NCI-H2196 treated with DMSO at 0.1 percent for 48 hours (cell line): ENCODE results near the gene IFNGR1.
"Not testable (repeated sequence)": the region's sequence is repeated elsewhere in the genome, so short reads cannot be mapped to it uniquely, and the experiment has no call there.

Source experiments
- DNase-seq: peaks from one replicate; lab custom pipeline; 2025; ENCODE audit not compliant: unreplicated experiment; lab: John Stamatoyannopoulos, UW

IFNGR1 gene

DNA sequence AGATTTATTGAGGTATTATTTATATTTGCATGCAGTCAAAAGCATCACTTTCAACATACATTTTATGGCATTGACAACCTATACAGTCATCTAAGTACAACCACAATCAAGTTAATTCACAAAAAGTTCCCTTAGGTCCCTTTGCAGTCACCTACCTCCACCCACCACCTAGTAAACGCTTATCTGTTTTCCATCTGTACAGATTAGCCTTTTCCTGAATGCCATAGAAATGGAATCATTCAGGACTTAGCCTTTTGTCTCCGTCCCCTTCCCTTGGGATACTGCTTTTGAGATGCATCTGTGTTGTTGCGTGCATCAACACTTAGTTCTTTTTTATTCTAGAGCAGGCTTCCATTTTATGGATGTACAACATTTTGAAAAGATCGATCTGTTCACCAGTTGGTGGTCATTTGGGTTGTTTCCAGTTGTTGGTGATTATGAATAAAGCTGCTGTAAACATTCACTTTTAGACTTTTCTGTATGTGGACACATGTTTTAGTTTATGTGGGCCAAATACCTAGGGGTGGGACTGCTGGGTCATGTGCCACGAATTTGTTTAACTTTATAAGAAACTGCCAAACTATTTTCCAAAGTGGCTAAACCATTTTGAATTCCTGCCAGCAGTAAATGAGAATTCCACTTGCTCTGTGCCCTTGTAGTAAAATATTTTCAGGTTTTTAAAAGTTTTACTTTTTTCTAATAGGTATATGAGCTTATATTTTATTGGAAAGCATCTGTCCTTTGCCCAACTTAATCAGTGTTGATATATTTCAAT lies 17.6 kb upstream of the IFNGR1 start:
- no peak for DNase-seq

DNA sequence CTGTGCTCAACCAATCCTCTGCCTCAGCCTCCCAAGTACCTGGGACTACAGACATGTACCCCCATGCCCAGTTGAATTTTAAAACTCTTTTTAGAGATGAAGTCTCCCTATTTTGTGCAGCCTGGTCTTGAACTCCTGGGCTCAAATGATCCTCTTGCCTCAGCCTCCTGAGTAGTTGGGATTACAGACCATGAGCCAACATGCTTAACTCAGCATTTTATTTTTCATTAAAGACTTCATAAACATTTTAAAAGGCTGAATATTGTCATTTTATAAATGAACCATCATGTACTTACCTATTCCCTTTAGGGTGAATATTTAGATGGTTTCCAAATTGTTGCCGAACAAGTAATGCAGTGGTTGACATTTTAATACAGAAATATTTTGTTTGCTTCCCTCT lies 16.5 kb upstream of the IFNGR1 start:
- DNase-seq = no peak

DNA sequence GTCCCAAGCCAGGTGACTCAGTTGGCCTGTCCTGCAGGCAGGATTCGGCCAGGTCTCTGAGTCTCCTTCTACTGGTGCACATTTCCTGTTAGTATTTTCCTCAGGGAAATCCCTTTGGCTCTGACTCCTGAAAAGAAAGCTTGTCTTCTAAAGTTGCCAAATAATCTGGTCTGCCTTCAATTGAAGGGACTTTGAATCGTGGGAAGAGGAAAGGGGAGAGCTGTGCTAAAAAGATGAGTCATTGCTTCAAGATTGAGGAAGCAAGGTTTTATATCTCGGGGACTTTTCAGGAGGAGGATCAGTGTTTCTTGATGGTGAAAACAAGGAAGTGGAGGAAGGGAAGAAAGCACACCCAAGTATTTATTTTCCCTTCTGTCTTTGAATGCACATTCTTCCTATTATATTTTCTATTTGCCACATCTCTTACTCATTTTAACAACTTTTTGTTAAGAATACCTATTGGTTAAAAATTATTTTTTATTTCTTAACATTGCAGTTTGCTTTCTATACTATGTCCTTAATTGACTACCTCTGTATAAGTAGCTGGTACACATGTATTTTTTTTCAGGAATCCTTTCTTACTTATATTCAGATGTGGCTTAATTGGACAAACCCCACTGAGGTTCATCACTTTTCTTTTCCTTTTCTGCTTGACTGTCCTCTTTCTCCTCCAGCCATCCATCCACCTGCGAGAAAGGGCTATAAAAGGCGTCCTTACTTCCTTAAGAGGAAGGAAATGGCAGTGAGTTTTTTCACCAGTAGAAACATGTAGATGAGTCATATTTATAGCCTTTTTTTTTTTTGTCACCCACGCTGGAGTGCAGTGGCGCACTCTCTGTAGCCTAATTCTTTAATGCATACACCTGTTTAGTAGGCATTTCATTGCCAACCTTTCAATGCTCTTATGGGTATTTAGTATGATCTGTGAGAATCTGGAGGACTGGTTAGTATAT lies 15.0 kb upstream of the IFNGR1 start:
- DNase-seq = no peak

DNA sequence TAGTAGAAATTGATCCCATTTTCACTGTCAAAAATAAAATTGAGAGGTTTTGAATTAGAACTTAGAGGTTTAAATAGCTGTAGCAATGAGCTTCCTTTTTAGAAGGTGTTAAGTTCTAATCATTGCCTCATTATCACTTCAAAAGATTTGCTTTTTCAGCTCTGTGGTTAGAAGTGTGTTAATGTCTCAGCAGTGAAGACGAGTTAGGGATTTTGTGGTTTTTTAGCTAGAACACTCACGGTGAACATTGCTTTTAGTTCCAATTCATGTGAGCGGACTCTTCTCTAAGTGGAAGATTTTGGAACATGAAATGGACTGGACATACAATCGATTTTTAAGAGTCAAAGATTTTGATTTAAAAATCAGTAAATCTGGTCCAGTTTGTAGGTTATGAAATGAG lies 12.7 kb upstream of the IFNGR1 start:
- DNase-seq = no peak

DNA sequence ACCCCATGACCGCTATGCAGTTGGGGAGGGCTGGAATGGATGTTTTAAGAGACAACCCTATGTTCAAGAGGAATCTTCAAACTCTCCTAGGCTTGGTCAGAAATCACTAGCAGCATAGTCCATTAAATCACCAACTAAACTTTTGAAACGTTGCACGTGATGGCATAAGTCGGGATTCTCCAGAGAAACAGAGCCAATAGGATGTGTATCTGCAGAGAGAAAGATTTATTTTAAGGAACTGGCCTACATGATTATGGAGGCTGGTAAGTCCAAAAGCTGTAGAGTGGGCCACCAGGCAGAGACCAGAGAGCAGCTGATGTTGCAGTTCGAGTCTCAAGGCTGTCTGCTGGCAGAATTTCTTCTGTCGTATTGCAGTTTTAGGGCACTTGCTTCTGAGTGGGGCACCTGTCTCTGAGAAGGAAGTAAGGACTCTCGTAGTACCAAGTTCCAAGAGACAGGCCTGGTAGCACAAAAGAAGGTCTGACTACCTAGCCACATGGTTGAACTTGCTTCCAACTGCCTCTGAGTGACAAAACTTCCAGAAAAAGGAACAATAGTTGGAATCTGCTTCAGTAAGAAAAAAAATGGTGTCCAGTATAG lies 11.9 kb upstream of the IFNGR1 start:
- no peak for DNase-seq

DNA sequence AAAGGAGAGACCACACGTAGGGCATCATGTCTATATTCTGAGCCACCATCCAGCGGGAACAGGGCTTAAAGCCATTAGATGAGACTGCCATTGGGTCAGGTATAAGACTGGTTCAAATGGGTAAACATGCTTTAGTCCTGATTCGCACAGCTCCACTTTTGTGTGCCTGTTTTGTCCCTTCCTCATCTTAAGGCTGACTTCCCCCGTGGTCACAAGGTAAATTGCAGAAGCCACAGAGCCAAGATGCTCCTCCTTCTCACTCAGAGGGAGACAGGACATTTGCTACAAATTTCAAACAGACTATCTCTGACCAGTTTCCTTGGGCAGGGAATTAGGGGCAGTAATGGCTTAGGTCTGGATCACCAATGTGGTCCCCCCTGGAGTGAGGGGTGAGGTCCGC lies 11.4 kb upstream of the IFNGR1 start:
- DNase-seq = no peak

DNA sequence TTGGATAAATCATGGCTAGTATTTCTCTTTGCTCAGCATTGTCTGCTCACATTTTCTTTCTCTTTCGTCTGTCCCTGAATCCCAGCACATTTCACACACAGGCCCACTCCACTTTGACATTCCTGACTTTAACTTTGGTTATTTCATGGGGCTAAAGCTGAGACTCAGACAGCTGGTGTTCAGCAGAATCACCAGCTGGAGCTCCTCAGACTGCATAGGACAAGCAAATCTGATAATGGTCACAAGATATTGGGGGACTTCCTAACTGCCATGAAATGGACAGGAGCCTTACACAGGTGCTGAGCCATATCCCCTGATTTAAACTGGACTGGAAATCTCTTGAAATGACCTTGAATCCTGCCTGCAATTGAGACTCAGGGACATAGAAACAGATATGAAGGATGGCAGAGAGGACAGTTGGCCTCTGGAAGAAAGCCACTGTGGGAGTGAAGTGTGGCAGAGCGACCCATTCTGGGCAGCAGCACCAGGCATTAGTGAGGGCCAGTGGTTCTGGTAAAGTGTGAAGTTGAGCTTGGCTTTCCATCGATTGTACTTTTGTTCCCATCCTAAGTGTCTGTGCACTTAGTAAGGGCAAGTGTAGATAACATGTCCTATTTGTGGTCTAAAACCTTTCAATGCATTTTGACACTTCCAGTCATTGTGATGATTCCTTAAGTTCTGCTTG lies 10.0 kb upstream of the IFNGR1 start:
- no peak for DNase-seq

DNA sequence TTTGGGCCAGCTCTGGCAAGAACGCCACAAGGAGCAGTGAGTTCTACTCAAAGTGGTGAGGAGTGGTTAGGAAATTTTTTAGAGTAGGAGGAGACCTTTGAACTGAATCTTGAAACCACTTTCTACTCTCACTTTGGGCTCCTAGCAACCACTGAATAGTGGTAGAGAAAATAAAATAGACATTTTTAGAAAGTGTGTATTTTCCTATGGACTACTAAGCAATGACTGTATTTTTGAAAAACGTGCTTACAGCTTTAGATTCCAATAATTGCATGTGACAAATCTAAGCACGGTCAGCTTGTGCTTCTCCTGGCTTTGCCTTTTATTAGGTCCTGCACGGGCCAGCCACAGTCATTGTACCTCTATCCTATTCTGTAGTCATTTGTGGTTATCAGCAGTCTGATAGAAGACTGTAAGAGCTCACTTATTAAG lies 8.7 kb upstream of the IFNGR1 start:
- DNase-seq = no peak

DNA sequence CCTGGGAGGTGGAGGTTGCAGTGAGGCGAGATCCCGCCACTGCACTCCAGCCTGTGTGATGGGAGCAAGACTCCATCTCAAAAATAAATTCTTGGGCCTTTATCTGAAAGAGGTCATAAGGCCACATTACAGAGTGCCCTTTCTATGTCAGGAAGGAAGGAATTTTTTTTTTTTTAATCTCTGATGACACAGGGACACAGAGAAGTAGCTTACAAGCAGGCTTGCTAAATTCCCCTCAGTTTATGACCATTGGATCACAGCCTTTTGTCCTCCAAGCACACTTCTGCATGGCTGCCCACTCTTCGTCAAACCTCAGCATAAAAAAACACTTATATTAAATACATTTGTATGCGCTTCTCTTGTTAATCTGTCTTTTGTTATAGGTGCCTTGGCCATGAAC lies 7.5 kb upstream of the IFNGR1 start:
- no peak for DNase-seq

DNA sequence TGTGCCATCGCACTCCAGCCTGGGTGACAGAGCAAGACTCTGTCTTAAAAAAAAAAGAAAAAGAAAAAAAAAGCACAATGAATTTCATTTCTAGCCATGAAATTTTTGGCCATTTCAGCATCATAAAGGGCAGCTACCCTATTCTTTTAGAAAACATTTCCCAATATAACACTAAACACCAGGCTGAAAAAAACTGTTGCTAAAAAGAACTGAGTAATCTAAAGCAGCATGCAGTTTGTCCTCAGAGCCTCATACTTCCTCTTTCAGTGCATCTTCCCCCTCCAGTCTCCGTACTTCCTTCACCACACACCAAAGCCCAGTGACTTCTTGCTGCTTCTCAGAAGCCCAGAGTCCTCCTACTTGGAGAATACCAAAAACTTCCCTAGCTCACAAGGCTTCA lies 5.6 kb upstream of the IFNGR1 start:
- DNase-seq = no peak

DNA sequence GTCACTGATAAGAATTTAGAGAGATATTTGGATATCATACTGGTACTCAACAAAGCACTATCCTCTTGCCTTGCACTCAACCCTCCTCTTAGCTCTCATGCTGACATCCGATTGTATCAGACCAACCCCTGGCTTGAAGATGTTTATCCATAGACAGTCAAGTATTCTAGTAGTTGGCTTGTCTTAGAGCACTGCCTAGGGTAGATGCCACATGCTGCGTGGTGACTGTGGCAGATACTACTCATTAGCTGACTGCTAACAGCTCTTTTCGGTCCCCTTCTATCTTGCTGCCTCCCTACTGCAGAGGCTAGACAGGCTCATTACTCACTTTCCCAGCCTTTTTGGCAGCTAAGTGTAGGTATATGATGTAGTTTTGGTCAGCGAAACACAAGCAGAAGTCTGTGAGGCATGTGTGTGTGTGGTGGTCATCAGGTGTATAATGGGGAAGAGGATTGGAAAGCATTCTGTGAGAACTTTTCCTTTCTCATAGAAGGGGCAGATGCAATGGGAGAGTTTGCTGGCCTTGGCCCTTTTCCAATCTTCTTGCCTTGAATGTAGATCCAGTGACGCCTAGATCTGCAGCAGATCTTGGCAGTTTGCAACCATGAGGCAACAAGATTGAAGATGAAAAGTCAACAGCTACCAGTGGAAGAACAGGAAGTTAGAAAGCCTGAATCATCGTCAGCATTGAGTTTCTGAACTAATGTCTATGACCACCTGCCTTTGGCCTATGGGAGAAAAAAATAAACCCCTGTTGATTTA lies 4.4 kb upstream of the IFNGR1 start:
- DNase-seq = peak; percentile 71

DNA sequence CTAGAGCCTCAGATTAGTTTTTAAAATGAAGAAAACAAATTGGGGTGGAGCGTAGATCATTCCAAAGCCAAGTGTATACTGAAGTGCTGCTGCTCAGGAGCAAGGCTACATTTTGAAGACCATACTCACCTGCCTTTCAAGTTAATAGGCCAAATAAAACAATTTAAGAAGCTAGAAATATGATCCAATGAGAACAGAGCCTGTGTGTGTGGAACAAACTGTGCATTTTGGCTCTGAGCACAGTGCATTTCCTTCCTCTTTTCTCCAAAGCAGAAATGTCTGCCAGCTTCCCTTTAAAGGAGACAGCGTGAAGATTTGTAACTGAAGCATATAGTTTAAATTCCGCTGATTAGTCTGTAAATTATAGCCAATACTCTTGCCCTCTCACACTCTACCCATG lies 3.2 kb upstream of the IFNGR1 start:
- no peak for DNase-seq

DNA sequence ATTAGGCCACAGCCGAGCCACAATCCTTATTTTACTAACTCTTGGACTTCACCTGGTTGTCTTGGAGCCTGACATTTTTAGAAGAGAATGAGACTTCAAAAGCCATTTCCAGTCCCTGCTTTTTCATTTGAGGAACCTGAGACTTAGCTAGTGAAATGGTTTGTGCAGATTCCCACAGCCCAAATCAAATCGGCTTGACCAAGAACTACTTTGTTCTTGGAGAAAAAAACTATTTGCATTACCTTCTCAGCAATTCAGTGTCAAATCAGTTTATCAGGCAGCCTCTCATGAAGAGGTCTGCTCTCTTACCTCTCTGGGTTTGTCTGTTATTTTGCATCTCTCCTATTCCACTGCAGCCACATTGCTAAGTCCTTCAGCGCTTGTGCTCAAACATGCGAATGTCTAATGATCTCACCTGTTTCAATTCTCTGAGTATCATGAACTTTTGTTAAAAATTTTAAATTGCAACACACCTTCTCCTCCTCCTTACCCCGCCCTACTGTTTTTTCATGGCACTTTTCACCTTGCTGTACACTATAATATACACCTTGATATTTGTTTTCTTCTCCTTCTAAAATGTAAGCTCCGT lies 573 bp upstream of the IFNGR1 start:
- DNase-seq = no peak

DNA sequence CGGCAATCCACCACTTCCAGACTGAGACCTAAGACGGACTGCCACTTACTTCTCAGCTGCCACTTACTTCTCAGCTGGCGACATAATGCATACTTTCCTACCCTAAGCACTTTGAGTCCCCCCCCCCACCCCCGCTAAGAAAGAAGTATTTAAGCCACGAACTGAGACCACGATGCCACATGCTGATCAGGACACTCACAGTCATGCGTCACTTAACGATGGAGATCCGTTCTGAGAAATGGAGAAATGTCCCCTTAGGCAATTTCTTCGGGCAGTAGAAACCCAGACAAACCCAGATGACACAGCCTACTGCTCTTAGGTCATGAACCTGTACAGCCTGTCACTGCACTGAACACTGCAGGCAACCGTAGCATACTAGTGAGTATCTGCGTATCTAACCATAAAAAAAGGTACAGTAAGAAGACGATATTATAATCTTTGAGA lies 690 bp downstream of the IFNGR1 start:
- DNase-seq = no peak

DNA sequence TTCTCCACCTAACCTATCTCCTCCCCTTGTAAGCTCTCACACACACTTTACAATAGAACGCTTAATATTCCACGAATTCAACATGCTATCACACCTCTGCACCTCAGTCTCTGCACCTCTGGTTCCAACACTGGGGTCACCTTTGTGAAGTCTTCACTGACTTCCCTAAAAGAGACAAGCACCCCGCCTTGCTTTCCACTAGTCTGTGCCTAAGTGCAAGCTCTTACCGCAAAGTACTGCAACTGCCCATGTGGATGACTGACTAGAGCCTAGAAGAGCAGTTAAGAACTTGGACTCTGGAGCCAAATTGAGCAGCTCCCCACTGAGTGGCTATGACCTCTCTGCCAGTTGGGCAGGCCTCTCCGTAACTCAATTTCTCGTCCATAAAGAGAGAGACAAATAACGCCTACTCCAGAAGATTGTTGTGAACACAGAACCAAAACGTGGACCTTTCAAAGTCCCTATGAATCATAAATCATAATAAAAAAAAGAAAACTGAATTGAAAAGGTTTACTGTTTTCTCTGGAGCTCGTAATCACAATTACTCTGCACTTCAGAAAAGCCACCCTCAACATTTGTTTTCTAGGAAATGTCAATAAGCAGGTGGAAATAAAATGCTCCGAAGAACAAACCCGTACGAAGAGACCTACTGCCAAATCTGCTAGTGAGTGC lies 1.2 kb downstream of the IFNGR1 start:
- no peak for DNase-seq

DNA sequence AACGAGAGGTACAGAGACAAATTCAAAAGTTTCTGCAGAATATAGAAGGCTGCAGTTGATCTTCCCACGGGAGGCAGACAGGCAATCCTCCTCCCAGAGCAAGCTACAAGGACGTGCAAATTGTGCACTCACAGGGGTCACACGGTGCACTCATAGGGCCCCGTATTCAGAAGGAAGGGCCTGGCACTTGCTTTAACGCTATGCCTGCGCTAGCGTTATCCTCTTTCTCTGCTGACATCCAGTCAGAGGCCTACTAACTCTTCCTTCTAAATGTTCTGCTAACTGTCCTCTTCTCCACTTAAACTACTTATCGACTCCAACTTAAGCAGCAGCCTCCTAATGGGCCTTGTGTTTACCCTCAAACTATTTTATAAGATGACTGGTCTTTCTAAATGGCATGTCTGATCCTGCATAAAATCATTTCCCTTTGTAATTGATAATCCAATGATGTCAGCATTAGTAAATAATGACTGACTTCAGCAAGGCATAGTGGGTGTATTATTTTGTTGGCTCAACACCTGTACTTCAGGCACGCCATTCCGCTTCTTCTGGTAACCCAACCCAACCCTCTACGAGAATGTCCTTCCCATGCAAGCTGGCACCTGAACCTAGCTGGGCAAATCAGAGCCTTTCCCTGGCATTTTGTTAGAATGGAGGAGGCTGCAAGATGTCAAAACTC lies 2.2 kb downstream of the IFNGR1 start:
- peak; percentile 15 for DNase-seq

DNA sequence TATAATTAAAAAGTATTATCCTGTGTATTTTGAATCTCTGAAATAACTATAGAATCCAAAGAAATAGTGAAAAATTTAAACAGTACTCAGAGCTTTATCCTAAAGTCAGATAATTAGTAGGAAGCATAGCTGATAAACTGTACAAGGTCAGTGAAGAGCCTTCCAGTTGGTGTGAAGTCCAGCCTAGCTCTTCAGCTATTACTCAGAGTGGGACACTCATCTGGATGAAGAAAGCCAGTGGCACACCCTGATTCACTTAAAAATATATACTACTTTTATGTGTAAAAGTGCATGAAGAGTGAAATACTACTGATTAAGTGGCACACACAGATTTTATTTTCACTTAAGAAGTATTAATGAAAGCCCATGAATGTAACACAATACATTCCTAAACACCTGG lies 3.1 kb downstream of the IFNGR1 start:
- DNase-seq = no peak

DNA sequence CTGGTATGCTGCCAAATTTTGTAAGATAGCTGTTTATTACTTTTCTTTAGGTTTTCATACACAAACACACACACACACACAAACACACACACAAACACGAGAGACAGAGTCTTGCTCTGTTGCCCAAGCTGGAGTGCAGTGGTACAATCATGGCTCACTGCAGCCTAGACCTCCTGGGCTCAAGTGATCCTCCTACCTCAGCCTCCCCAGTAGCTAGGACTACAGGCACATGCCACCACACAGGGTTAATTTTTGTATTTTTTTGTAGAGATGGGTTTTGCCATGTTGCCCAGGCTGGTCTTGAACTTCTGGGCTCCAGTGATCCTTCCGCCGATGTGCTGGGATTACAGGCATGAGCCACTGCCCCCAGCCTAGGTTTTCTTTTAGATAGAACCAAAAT lies 3.6 kb downstream of the IFNGR1 start:
- DNase-seq = not testable (repeated sequence)

DNA sequence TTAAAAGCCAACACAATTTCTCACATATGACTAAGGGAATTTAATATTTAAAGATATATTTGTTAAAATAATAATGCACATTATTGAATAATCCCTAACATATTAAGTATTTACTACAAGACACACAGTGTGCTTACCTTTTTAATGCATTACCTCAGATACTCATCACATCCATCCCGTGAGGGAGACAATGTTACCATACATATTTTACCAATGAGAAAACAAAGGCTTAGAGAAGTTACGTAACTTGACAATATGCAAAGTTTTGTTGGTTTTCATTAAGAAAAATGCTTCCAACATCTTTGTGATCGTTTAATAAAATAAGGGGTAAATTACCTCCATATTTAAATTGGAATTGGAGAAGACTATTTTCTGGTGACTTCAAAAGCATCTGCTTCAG lies 4.3 kb downstream of the IFNGR1 start:
- no peak for DNase-seq
